NCI-H345 (cell line): ENCODE measurements around the gene GYPC.
"Not testable (repeated sequence)": the region's sequence is repeated elsewhere in the genome, so short reads cannot be mapped to it uniquely, and the experiment has no call there.

Experiments
- DNase-seq: peaks from one replicate; lab custom pipeline; 2025; lab: John Stamatoyannopoulos, UW

GYPC gene

GRCh38 chr2:126699716-126700581 is 44.0 kb downstream of the GYPC start:
- DNase-seq, result no peak

DNA sequence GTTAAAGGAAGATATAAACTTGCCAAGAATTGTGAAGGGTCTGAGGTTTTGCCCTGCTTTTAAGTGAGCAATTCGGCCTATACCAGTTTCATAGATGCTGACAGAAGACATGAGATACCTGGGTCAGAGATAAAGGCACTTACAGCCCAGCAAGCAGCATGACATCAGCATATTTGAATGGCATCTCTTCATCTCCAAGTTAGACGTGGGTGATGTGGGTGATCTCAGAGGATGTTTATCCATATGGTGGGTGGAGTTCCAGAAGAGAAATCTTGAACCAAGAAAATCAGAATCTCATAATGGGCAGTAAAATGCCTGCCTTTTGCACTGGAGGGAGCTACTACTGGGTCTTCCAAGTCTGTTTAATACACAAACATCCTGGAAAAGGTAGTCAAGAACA is 44.7 kb downstream of the GYPC start:
- no peak for DNase-seq

DNA sequence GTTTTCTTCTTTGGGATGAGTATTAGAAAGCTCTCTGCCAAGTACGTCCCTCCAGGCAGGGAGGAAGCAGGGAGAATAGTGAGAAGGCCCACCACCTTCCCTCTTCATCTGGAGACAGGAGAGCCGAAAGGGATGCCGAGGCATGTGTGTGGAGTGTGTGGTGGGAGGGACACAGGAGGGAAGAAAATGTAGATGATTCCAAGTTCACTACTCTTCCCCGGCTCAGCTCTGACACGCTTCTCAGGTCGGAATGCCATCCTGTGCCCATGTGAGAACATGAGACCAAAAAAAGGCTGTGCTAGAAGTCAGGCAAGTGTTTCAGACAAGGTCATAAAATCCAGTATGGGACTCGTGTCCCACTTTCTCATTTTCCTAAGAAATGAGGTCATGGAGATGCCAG is 47.4 kb downstream of the GYPC start:
- DNase-seq, result no peak

DNA sequence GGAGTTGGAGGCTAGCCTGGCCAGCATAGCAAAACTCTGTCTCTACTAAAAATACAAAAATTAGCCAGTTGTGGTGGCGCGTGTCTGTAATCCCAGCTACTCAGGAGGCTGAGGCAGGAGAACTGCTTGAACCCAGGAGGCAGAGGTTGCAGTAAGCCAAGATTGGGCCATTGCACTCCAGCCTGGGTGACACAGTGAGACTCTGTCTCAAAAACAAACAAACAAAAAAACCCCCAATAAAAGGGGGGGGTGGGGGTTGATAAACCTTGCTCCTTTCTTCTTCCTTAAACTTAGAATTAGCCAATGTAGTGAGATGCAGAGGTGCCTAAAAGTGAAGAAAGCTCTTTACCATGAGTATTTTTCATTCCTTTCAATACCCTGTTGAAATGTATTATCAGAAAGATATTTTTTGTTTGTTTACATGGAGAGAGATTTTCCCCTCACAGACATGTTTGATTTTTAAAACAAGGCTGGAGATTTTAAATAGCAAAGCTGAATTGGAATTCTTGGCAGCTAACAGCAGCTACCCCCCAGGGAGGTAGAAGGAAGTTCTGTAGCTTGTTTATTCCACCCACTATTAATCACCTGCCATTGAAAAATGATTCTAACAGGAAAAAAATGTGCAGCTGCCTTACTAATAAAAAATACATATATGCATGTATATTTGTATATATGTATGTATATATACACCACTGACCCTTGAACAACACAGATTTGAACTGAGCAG is 48.6 kb downstream of the GYPC start:
- DNase-seq, result no peak

- no peak for DNase-seq
Observed at GRCh38 chr2:126707191-126707590, 51.2 kb downstream of the GYPC start.

DNA sequence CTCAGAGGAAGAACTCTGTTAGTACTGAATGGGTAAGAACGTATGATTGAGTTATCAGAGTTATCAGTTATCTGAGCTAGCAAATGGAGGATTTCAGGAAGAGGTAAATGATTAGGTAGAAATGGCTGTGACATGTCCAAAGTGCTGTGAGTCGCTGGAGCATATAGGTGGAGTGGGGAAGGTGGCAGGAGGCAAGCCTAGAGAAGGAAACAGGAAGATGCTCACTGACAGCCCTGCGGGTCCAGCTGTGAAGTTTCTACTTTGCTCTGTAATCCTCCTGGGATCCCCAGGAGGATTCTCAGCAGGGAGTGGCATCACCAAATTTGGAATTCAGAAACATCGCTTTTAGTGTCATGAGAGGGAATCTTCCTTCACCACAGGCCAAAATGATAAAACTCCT is 52.0 kb downstream of the GYPC start:
- DNase-seq, result no peak

- no peak for DNase-seq
Observed at GRCh38 chr2:126714191-126714965, 58.4 kb downstream of the GYPC start.

DNA sequence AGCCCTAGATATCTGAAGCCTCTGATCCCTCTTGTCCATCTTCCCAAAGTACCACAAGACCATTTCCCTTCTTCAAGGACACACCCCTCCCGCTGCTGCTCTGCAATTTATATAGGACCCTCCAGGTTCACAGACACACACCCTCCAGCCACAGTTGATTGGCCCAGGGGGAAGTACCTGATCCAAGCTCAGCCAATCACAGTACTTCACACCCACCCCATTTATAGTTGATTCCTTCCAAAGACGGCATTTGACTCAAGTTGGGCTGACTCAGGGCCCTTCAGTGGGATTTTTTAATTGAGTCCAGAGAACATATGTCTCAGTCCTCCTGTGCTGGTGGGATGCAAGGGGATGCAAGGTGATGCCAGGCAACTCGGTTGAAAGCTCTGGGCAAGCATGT is 59.2 kb downstream of the GYPC start:
- DNase-seq, result no peak

DNA sequence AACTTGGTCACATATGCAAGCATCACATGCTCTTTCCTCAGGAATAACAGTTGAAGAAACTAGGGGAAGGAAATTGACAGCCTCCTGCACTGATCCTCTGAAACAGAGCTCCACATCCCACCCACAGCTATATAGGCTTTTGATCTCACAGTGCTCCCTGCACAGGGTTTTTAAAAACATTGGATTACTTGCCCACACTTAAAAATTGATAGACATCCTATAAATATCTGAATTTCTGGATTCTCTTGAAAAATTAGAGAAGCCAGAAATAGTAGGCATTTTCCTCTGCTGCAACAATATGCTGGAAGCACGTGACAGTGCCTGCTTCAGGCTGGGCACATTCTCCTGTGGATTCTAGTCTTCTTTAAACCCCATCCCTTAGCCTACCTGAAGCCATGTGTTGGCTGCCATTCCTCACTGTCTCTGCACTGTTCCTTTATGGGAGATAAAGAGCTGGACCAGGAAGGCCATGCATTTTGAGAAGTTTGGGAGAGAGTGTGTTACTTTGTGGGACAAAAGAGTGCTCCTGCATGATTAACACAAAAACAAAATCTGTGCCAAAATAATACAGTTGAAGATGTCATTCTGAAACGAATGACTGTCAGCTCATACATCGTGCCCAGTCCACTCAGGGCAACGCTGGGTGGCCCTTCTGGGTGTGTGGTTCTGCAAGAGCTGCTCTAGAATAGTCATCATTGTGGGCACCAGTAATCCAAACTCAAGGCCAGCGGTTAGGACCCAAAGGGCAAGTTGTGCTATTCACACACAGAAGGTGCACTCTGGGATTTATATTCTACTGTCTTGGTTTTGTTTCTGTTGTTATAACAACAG is 59.8 kb downstream of the GYPC start:
- DNase-seq, result no peak

DNA sequence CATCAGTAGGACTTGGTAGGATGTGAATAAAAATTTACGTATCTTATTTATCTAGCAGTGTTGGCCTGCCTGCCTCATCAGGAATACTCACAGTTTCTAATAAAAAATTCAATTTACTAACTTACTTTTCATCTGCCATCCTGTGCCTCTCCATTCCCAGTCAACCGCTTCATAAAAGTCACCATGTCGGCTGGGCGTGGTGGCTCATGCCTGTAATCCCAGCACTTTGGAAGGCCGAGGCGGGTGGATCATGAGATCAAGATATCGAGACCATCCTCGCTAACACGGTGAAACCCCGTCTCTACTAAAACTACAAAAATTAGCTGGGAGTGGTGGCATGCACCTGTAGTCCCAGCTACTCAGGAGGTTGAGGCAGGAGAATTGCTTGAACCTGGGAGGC is 61.3 kb downstream of the GYPC start:
- DNase-seq, result not testable (repeated sequence)

DNA sequence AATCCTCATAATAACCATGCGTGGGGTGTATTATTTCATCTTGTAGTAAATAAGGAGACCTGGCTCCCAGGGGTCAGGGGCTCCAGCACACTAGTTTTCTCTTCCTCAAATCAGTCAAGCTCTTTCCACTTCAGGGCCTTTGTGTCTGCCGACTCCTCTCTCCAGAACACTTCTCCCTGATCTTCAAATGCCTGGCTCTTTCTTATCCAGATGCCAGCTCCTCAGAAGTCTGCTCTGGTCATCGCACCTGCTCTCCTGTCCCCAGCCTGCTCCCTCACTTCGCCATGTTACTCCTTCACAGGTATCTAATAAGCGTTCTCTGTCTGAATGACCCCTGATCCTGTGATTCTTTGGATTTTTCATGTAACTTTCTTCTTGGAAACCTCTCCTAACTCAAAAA is 62.0 kb downstream of the GYPC start:
- DNase-seq, result no peak

- DNase-seq, result no peak
Observed at GRCh38 chr2:126719191-126719832, 63.4 kb downstream of the GYPC start.

GRCh38 chr2:126719833-126720351 is 63.9 kb downstream of the GYPC start:
- DNase-seq, result no peak

DNA sequence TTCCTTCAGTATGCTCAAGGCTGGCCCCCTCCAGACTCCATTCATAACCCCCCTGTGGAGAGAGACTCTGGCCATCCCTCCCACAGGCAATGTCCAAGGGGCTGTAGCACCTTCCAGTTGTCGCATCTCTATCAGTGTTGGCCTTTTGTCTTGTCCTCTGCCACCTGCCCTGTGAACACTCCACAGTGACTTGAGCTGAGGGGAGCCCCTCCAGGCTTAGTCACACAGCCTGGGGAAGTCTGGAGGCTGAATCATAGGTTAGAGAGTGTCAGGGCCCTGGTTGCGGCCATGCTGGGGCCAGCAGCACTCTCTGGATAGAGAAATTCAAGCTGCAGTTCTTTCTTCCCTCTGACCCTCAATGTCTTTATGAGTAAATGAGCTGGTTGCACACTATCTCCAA is 64.7 kb downstream of the GYPC start:
- no peak for DNase-seq

DNA sequence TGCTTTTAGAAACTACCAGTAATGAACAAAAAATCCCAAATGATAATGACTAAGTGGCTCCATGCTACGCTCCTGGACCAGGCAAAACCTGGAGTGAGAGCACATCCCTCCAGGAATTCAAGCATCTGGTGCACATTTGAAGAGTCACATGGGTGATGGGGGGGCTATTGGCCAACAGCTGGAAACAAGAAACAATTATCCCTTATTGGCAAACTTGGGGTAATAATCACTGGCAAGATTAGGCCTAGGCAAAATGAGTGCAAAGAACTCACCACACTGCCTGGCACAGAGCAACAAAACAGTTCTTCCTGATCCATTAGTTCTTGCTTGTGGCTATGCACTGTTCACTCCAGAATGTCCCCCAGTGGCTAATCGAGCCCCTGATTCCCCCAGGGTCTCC is 66.1 kb downstream of the GYPC start:
- DNase-seq, result no peak

- DNase-seq, result no peak
Observed at GRCh38 chr2:126722546-126722945, 66.6 kb downstream of the GYPC start.

GRCh38 chr2:126723281-126723815 is 67.4 kb downstream of the GYPC start:
- no peak for DNase-seq

DNA sequence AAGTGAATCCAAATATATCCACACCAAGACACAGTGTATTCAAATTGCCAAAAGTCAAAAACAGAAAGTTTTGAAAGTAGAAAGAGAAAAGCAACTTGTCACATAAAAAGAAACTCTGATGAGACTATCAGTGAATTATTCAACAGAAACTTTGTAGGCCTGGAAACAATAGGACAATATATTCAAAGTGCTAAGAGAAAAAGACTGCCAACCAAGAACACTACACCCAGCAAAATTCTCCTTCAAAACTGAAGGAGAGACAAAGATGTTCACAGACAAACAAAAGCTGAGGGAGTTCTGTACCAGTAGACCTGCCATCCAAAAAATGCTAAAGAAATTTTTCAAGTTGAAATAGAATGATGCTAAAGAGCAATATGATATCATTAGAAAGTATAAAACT is 69.6 kb downstream of the GYPC start:
- no peak for DNase-seq

GRCh38 chr2:126729896-126730295 is 73.9 kb downstream of the GYPC start:
- DNase-seq, result no peak

DNA sequence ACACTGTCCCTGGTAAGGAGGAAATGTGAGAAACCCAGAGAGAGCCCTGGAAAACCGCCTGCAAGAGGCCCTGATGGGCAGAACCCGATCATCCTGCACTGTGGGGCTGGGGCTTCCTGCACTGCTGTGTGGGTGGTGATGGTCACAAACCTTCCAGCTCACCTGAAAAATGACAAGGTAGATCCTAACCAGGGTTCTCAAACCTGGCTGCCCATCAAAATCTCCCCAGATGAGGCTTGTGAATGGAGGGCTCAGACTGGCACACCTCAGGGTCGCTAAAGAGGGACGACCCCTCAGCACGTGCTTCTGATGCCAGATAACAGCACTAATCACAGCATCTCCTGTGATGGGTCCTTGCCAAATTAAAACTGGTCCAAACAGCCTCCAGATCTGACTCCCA is 74.7 kb downstream of the GYPC start:
- DNase-seq, result no peak

GRCh38 chr2:126731353-126731752 is 75.4 kb downstream of the GYPC start:
- no peak for DNase-seq
